ENCODE measurements around the gene YBX2. TPM values are rescaled to one million over a fixed set of nuclear protein-coding genes. Genes with fewer than 3 reads are reported as not detected.

Gene YBX2
- total and polyA plus RNA-seq, 2 donors (not counting 3 experiments of a cell fraction or from before 2014, with no cell fraction given): 0.15 to 0.31 TPM

DNA sequence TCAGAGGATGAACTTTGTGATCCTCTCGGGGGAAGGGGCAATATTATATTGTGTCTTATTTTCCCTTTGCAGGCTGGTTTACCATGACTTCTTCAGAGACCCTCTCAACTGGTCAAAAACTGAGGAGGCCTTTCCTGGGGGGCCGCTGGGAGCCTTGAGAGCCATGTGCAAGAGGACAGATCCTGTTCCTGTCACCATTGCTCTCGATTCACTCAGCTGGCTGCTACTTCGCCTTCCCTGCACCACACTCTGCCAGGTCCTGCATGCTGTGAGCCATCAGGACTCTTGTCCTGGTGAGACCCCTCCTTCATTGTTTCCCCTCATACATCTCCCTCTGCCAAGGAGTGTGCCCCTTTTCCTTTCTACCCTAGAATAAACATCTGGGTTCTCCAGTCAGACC lies 39.9 kb downstream of the YBX2 start:
- CTCF ChIA-PET: interaction anchor here (1.2 kb wide), 1 partner anchor 41 kb away, joined by 7 read pairs; no protein-coding TSS in a partner anchor
- H3K79me2 ChIP-seq (ENCODE audit: control insufficient read depth, insufficient read depth, low read length): peaks cover 34% of the 10 kb centered on the region

More for the DNA sequence above, 39.9 kb downstream of the YBX2 start:
- H3K9ac ChIP-seq (replicated peaks; ENCODE audit: extremely low read depth, insufficient read depth, low read length): no peak overlapping the region
- no peak for DNase-seq (ENCODE audit: low read depth, low spot score)
- BruUV-seq (replicated peaks): no TSS peak
- POLR2A ChIA-PET: no interaction called here
- TF ChIP-seq, protein P1, sequence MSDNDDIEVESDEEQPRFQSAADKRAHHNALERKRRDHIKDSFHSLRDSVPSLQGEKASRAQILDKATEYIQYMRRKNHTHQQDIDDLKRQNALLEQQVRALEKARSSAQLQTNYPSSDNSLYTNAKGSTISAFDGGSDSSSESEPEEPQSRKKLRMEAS (IDR thresholded peaks at IDR 0.05; ENCODE audit: insufficient read depth, insufficient read length): no peak
- TF ChIP-seq FOS (IDR thresholded peaks at IDR 0.05; ENCODE audit: borderline replicate concordance, insufficient read depth, low read length) (no peak), EZH2 (IDR thresholded peaks at IDR 0.05; ENCODE audit: borderline replicate concordance, low read depth, low read length, severe bottlenecking) (no peak), JUN (IDR thresholded peaks at IDR 0.05; ENCODE audit: borderline replicate concordance, insufficient read depth, insufficient read length, low read depth) (no peak), GATA2 (IDR thresholded peaks at IDR 0.05; ENCODE audit: insufficient read depth, insufficient read length, low read depth, low read length) (no peak), POLR2AphosphoS5 (IDR thresholded peaks at IDR 0.05; ENCODE audit: insufficient read depth, low read depth, low read length) (no peak), POLR2A (IDR thresholded peaks at IDR 0.05; ENCODE audit: low read depth, low read length) (no peak), MYC (IDR thresholded peaks at IDR 0.05; ENCODE audit: low read depth, low read length) (no peak)
- TF ChIP-seq, protein P2, sequence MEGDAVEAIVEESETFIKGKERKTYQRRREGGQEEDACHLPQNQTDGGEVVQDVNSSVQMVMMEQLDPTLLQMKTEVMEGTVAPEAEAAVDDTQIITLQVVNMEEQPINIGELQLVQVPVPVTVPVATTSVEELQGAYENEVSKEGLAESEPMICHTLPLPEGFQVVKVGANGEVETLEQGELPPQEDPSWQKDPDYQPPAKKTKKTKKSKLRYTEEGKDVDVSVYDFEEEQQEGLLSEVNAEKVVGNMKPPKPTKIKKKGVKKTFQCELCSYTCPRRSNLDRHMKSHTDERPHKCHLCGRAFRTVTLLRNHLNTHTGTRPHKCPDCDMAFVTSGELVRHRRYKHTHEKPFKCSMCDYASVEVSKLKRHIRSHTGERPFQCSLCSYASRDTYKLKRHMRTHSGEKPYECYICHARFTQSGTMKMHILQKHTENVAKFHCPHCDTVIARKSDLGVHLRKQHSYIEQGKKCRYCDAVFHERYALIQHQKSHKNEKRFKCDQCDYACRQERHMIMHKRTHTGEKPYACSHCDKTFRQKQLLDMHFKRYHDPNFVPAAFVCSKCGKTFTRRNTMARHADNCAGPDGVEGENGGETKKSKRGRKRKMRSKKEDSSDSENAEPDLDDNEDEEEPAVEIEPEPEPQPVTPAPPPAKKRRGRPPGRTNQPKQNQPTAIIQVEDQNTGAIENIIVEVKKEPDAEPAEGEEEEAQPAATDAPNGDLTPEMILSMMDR (IDR thresholded peaks at IDR 0.05; ENCODE audit: extremely low read depth in 1 of 2, insufficient read depth in 1 of 2, low read depth in 1 of 2, low read length in 2 of 2): no peak
- H3K4me1 ChIP-seq (ENCODE audit: control insufficient read depth, extremely low read depth, insufficient read depth, low read length): peaks cover 18% of the 10 kb centered on the region
- H3K4me2 ChIP-seq (ENCODE audit: insufficient read depth, low read length): no peak overlapping the region
- no peak overlapping the region for H3K4me3 ChIP-seq (replicated peaks in 1 of 3; ENCODE audit: insufficient read depth in 1 of 3, low read depth in 1 of 3, low read length in 3 of 3)
- no peaks in the 10 kb centered on the region for H3K9me1 ChIP-seq (replicated peaks; ENCODE audit: control insufficient read depth, extremely low read depth, insufficient read depth, low read length)
- H2AFZ ChIP-seq (ENCODE audit: low read depth, low read length): no peak overlapping the region
- FAIRE-seq: no peak
- no peak overlapping the region for H3K27ac ChIP-seq (ENCODE audit: insufficient read depth, low read depth, low read length)
- H4K20me1 ChIP-seq (replicated peaks; ENCODE audit: control insufficient read depth, extremely low read depth, insufficient read depth, low read length): no peaks in the 10 kb centered on the region
- H3K36me3 ChIP-seq (ENCODE audit: control insufficient read depth in 2 of 2, extremely low read depth in 1 of 2, insufficient read depth in 2 of 2, low read length in 2 of 2): peaks cover 3 to 21% of the 10 kb centered on the region in 2 experiments
- H3K27me3 ChIP-seq (ENCODE audit: control insufficient read depth in 2 of 2, insufficient read depth in 2 of 2, low read length in 2 of 2): no peaks in the 10 kb centered on the region
- H3K9me3 ChIP-seq (replicated peaks; ENCODE audit: control insufficient read depth, insufficient read depth, low read length): no peaks in the 10 kb centered on the region
- intact Hi-C loops (cut with micrococcal nuclease) (loop anchor here (5.0 kb wide), 1 partner anchor 183 kb away; the partner anchor contains the start of genes FGF11 and TMEM102), dilution Hi-C loops (cut with MboI; ENCODE audit: extremely low pct_ligation_motif_present, low sequenced_read_pairs) (no loop called here)

All from endothelial cell of umbilical vein (primary cell).